Measurements from ENCODE around the gene MAPKAP1.

The MAPKAP1 gene

GRCh38 chr9:125672876-125673275 is 34.1 kb downstream of the MAPKAP1 start:
- DNase-seq: no peak

DNA sequence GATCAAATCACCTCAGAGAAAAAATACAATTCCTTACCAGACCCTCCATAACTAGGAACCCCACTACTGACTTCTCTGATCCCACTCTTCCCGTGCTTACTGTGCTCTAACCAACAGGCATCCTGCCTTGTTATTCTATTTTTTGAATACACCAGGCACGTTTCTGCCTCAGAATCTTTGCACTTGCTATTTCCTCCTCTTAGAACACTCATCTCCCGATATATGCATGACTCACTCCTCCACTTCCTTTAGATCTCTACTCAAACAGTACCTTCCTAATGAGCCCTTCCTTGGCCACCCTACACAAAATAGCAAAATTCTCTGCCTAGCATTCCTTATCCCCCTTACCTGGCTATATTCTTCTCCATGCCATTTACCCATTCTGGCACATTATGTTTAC is 43.9 kb downstream of the MAPKAP1 start:
- DNase-seq: no peak

DNA sequence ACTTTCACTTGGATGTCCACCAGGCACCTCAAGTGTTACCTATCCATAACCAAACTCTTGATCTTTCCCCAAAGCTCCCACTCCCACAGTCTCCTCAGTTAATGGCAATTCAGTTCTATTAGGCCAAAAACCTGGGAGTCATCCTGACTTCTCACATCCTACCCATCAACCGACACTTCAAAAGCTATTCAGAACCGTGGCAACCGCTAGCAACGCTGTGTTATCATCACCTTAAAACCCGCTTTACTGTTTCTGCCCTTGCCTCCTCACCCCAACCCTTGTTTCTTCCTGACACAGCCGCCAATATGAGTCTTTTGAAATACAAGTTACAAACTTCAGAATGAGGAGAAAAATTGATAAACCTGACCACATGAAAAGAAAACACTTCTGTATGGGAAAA is 46.5 kb downstream of the MAPKAP1 start:
- no peak for DNase-seq

DNA sequence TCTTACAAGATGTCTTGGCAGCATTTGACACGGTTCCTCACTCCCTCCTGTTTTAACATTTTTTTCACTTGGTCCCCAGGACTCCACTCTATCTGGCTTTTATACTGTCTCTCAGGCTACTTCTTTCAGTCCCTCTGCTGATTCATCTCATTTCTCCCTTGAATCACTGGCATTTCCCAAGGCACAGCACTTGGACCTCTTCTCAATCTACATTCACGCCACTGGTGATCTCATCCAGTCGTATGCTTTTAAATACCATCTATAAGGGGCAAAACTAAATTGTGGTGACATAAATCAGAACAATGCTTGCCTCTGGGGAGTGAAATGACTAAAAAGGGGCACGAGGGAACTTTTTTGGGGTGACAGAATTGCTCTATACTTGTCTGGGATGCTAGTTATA is 47.1 kb downstream of the MAPKAP1 start:
- DNase-seq: peak; percentile 34

DNA sequence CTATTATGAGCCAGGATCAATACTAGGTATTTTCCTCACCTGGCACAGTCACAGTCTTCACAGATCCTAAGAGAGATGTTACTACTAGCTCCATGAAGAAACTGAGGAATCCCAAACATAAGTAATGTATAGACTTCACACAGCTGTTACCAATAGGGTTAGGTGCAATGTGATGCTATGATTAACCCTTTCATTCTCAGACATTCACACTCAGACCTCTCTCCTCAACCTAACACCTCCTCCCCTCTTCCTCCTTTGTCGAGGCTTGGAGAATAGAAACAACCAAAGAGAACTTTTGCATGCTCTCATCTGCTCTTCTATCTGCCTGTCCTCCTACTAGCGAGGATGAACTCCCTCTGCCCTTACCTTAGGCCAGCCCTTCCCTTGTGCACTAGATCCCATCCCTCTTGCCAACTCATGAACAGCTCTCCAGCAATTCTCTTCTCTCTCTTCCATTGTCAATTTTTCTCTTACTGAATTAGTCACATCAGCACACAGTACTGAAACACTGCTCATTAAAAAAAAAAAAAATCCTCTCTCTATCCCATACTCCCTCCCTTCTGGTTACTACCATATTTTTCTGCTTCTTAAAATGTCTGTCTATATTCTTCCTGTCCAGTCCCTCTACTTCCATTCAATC is 47.7 kb downstream of the MAPKAP1 start:
- no peak for DNase-seq

DNA sequence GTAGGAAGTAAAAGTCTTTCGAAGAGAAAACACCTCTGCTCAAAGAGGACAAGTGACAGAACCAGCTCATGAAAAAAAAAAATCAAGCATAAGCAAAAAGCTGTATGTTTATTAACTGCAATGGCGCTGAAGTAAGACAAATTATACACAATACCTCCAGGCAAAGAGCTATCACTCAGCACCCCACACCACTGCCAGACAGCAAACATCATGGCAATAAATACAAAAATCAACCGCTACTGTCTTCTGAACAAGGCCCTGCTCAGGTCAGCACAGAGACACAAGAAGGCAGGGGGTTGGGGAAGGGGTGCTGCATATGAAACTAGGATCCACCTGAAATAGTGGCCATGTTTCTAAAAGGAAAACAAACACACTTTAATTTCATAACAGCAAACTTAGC is 50.4 kb downstream of the MAPKAP1 start:
- DNase-seq: no peak

DNA sequence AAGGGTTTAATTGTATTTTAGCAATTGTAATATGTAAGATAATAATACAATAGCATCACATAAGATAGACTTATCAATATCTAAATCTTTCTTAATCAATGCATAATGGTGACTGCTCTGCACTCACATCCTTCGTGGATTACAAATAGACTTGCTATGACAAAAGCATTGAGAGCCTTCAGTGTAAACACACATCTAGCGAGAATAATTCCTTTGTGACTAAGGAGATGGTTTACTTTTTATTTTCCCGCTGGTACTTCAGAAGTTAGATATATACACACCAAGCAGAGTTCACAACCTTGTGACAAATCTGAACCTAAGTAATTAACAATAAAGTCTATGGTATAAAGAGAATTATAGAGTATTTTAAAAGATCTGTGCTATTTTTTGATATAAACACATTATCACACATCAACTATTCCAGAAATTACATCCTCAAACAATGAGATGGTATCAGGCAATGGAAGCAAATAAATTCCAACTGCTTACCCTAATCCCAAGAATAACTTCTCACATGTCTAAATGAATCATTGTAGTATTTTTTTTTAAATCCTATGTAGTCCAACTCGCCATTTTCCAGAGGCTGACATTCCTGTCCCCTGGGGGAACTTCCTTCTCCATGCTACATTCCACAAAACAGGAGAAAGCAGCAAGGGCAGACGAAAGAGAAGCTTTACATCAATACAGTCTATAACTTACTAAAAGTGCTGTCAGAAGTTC is 51.2 kb downstream of the MAPKAP1 start:
- DNase-seq: no peak

GRCh38 chr9:125655066-125655633 is 51.9 kb downstream of the MAPKAP1 start:
- no peak for DNase-seq

GRCh38 chr9:125654121-125654520 is 52.9 kb downstream of the MAPKAP1 start:
- DNase-seq: no peak

GRCh38 chr9:125653325-125653724 is 53.7 kb downstream of the MAPKAP1 start:
- no peak for DNase-seq

- DNase-seq: no peak
Measured at GRCh38 chr9:125652759-125653158, 54.2 kb downstream of the MAPKAP1 start.

- DNase-seq: no peak
Measured at GRCh38 chr9:125652233-125652594, 54.8 kb downstream of the MAPKAP1 start.

GRCh38 chr9:125651576-125652232 is 55.3 kb downstream of the MAPKAP1 start:
- no peak for DNase-seq

DNA sequence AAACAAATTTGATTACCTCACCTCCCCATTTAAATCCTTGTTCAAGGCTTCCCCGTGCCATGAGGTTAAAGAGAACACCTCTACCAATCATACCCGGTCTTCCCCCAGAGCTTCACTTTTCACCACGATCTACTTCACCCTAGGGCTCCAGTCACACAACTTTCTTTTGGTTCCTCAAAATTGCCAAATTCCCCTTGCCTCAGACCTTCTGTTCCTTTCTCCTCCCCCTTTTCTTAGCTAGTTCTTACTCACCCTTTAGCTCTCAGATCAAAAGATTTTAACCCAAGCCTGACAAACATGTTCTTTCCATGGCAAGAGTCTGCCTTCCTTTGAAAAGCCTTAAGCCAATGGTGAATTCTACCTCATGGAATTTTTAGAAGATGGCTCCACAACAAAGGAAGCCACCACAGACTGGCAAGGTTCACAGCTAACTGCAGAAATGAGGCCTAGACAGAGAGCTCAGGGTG is 56.7 kb downstream of the MAPKAP1 start:
- DNase-seq: peak; percentile 35

DNA sequence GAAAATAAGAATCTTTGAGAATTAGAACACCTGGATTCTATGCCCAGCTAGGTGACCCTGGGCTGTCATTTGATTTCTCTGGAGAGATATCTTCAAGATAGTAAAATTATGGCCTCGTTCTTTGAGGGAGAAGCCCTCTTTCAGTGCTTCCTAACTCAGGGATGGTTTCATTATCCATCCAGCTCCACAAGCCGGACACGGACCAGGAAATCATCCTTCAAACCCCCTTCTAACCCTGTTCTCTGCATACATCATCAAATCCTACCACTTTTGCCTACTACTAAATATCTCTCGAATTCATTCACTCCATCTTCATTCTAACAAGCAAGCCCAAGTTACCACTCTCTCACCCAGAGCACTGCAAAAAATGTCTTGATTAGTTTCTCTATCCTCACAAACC is 57.2 kb downstream of the MAPKAP1 start:
- DNase-seq: no peak

- peak; percentile 50 for DNase-seq
Measured at GRCh38 chr9:125649315-125649714, 57.7 kb downstream of the MAPKAP1 start.

GRCh38 chr9:125648294-125648693 is 58.7 kb downstream of the MAPKAP1 start:
- DNase-seq: no peak

DNA sequence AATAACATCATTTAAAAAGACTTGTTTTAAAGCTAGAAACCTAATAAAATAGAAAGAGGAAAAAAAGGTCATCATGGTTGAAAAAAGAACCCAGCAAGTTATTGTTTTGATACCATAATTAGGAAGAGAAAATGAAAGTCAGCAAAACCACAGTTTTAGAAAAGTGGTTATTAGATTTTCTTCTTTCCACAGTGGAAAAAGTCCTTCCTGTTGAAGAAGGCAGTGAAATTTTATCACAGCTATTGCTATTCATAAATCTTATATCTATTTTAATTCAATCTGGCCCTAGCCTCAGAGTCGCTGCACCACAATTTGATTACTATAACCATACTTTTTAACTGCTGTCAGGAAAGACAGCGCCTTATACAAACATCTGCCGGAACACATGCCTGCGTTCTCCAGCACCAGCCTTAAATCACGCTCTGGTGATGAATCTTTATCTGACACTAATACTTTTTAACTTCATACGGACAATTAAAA is 60.3 kb downstream of the MAPKAP1 start:
- DNase-seq: no peak

GRCh38 chr9:125646217-125646616 is 60.8 kb downstream of the MAPKAP1 start:
- DNase-seq: no peak

GRCh38 chr9:125644819-125645507 is 62.0 kb downstream of the MAPKAP1 start:
- no peak for DNase-seq

- no peak for DNase-seq
Measured at GRCh38 chr9:125642311-125642710, 64.7 kb downstream of the MAPKAP1 start.

DNA sequence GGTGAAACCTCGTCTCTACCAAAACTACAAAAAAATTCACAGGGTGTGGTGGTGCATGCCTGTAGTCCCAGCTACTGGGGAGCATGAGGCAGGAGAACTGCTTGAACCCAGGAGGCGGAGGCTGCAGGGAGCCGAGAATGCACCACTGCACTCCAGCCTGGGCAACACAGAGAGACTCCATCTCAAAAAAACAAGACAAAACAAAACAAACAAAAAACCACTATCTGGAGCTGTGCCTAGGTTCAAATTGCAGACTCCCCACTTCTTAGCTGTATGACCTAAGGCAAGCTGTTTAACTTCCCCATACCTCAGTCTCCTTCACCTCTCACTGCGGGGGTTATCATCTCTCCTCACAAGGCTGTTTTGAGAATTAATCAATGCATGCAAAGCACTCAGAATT is 68.0 kb downstream of the MAPKAP1 start:
- no peak for DNase-seq

Measured in activated CD4-positive, alpha-beta T cell treated with anti-CD3 and anti-CD28 coated beads for 48 hours (primary cell).